MG63 (cell line): ENCODE results near the gene CEPT1. TPM values are rescaled to one million over a fixed set of nuclear protein-coding genes. Genes with fewer than 3 reads are reported as not detected.

Experiments used
- DNase-seq: peaks from one replicate; pipeline ENCODE4 v3.0.0-alpha.2; 2020
- H3K27me3 ChIP-seq: fragments of 250-450 bp; sonication (Bioruptor Pico); 2 replicates; pipeline ENCODE4 v1.5.1; 2020; ENCODE audit warnings: mild to moderate bottlenecking, moderate library complexity
- H3K36me3 ChIP-seq: fragments of 250-450 bp; sonication (Bioruptor Pico); 2 replicates; pipeline ENCODE4 v1.5.1; 2020; ENCODE audit warnings: mild to moderate bottlenecking, moderate library complexity
- H3K4me3 ChIP-seq: fragments of 250-450 bp; sonication (Bioruptor Pico); 2 replicates; pipeline ENCODE4 v1.5.1; 2020; ENCODE audit warnings: mild to moderate bottlenecking, moderate library complexity
- H3K9me3 ChIP-seq: fragments of 250-450 bp; sonication (Bioruptor Pico); 2 replicates; pipeline ENCODE4 v1.5.1; 2020; ENCODE audit warnings: mild to moderate bottlenecking, moderate library complexity
- total RNA-seq: library from RNA; depleted of rRNA; stranded (reverse); fragments of >200 nt; shearing (Covaris generic); gene quantifications from 2 replicates; pipeline ENCODE4 v1.2.3, GENCODE V29; 2014; ENCODE audit warnings: low replicate concordance

The CEPT1 gene
- total RNA-seq, 1 experiment from 2014 or later = 37.0 TPM

GRCh38 chr1:111175349-111175748, 35.3 kb downstream of the CEPT1 start:
- Histone ChIP-seq H3K9me3 (no peaks in the 10 kb centered on the region), H3K36me3 (peaks cover 53% of the 10 kb centered on the region), H3K27me3 (no peaks in the 10 kb centered on the region), H3K4me3 (no peak overlapping the region)
- DNase-seq = no peak

- Histone ChIP-seq H3K27me3 (no peaks in the 10 kb centered on the region), H3K9me3 (no peaks in the 10 kb centered on the region)
- no peak for DNase-seq
Observed at GRCh38 chr1:111176678-111177077, 36.7 kb downstream of the CEPT1 start.

GRCh38 chr1:111179968-111180533, 40.0 kb downstream of the CEPT1 start:
- no peak for DNase-seq
- Histone ChIP-seq H3K4me3 (no peak overlapping the region), H3K9me3 (no peaks in the 10 kb centered on the region), H3K27me3 (no peaks in the 10 kb centered on the region), H3K36me3 (peaks cover 61% of the 10 kb centered on the region)

More at GRCh38 chr1:111176678-111177077, 36.7 kb downstream of the CEPT1 start:
- Histone ChIP-seq H3K4me3 (no peak overlapping the region), H3K36me3 (peaks cover 56% of the 10 kb centered on the region)

GRCh38 chr1:111182052-111182451, 42.0 kb downstream of the CEPT1 start:
- Histone ChIP-seq H3K36me3 (peaks cover 58% of the 10 kb centered on the region), H3K27me3 (no peaks in the 10 kb centered on the region)
- no peak for DNase-seq

GRCh38 chr1:111183308-111184069, 43.5 kb downstream of the CEPT1 start:
- Histone ChIP-seq H3K36me3 (peaks cover 64% of the 10 kb centered on the region), H3K27me3 (no peaks in the 10 kb centered on the region), H3K4me3 (no peak overlapping the region), H3K9me3 (no peaks in the 10 kb centered on the region)
- no peak for DNase-seq

More at GRCh38 chr1:111182052-111182451, 42.0 kb downstream of the CEPT1 start:
- no peak overlapping the region for H3K4me3 ChIP-seq
- H3K9me3 ChIP-seq = no peaks in the 10 kb centered on the region

GRCh38 chr1:111184663-111185062, 44.6 kb downstream of the CEPT1 start:
- Histone ChIP-seq H3K4me3 (no peak overlapping the region), H3K9me3 (no peaks in the 10 kb centered on the region), H3K27me3 (no peaks in the 10 kb centered on the region), H3K36me3 (peaks cover 67% of the 10 kb centered on the region)
- DNase-seq = no peak

- DNase-seq = peak; percentile 49
- Histone ChIP-seq H3K36me3 (peaks cover 28% of the 10 kb centered on the region), H3K27me3 (no peaks in the 10 kb centered on the region), H3K9me3 (no peaks in the 10 kb centered on the region), H3K4me3 (no peak overlapping the region)
Observed at GRCh38 chr1:111190931-111191451, 51.0 kb downstream of the CEPT1 start.

- no peaks in the 10 kb centered on the region for H3K9me3 ChIP-seq
- no peaks in the 10 kb centered on the region for H3K27me3 ChIP-seq
- H3K4me3 ChIP-seq = no peak overlapping the region
- peak; percentile 69 for DNase-seq
- peaks cover 28% of the 10 kb centered on the region for H3K36me3 ChIP-seq
Observed at GRCh38 chr1:111191496-111191895, 51.5 kb downstream of the CEPT1 start.

- Histone ChIP-seq H3K27me3 (no peaks in the 10 kb centered on the region), H3K4me3 (no peak overlapping the region), H3K36me3 (peaks cover 22% of the 10 kb centered on the region), H3K9me3 (no peaks in the 10 kb centered on the region)
- no peak for DNase-seq
Observed at GRCh38 chr1:111192074-111192473, 52.1 kb downstream of the CEPT1 start.

GRCh38 chr1:111192658-111193519, 52.9 kb downstream of the CEPT1 start:
- Histone ChIP-seq H3K9me3 (no peaks in the 10 kb centered on the region), H3K27me3 (no peaks in the 10 kb centered on the region), H3K4me3 (no peak overlapping the region), H3K36me3 (peaks cover 14% of the 10 kb centered on the region)
- no peak for DNase-seq

GRCh38 chr1:111193712-111194480, 53.9 kb downstream of the CEPT1 start:
- DNase-seq = no peak

GRCh38 chr1:111195002-111195684, 55.1 kb downstream of the CEPT1 start:
- no peaks in the 10 kb centered on the region for H3K9me3 ChIP-seq
- no peak for DNase-seq

More at GRCh38 chr1:111193712-111194480, 53.9 kb downstream of the CEPT1 start:
- H3K27me3 ChIP-seq = no peaks in the 10 kb centered on the region
- peaks cover 6% of the 10 kb centered on the region for H3K36me3 ChIP-seq
- H3K4me3 ChIP-seq = no peak overlapping the region
- H3K9me3 ChIP-seq = no peaks in the 10 kb centered on the region

GRCh38 chr1:111196213-111196612, 56.2 kb downstream of the CEPT1 start:
- no peak for DNase-seq
- Histone ChIP-seq H3K27me3 (no peaks in the 10 kb centered on the region), H3K9me3 (no peaks in the 10 kb centered on the region), H3K36me3 (no peaks in the 10 kb centered on the region), H3K4me3 (no peak overlapping the region)

More at GRCh38 chr1:111195002-111195684, 55.1 kb downstream of the CEPT1 start:
- H3K36me3 ChIP-seq = no peaks in the 10 kb centered on the region
- no peak overlapping the region for H3K4me3 ChIP-seq
- H3K27me3 ChIP-seq = no peaks in the 10 kb centered on the region

GRCh38 chr1:111197598-111198284, 57.7 kb downstream of the CEPT1 start:
- peak; percentile 43 for DNase-seq

GRCh38 chr1:111198836-111199235, 58.8 kb downstream of the CEPT1 start:
- no peak overlapping the region for H3K4me3 ChIP-seq
- no peak for DNase-seq
- H3K27me3 ChIP-seq = no peaks in the 10 kb centered on the region
- H3K36me3 ChIP-seq = no peaks in the 10 kb centered on the region
- H3K9me3 ChIP-seq = no peaks in the 10 kb centered on the region

More at GRCh38 chr1:111197598-111198284, 57.7 kb downstream of the CEPT1 start:
- Histone ChIP-seq H3K4me3 (no peak overlapping the region), H3K9me3 (no peaks in the 10 kb centered on the region), H3K36me3 (no peaks in the 10 kb centered on the region), H3K27me3 (no peaks in the 10 kb centered on the region)
